Ectodermal cell (in vitro differentiated cells): ENCODE data around the gene CSNK1G1.

Experiments
- H3K27ac ChIP-seq: 2 replicates; pipeline ENCODE4 v1.7.0; 2013; ENCODE audit warnings: mild to moderate bottlenecking, low read depth, low read length; ENCODE audit not compliant: insufficient read depth, poor library complexity, severe bottlenecking
- H3K27me3 ChIP-seq: 2 replicates; pipeline ENCODE4 v1.7.0; 2013; ENCODE audit warnings: mild to moderate bottlenecking, low read length; ENCODE audit not compliant: insufficient read depth, control insufficient read depth, poor library complexity, severe bottlenecking
- H3K36me3 ChIP-seq: one replicate; pipeline ENCODE4 v1.7.0; 2013; ENCODE audit warnings: low read length; ENCODE audit not compliant: control insufficient read depth, insufficient read depth
- H3K4me1 ChIP-seq: one replicate; pipeline ENCODE4 v1.7.0; 2013; ENCODE audit warnings: low read length; ENCODE audit not compliant: control insufficient read depth, insufficient read depth
- H3K4me3 ChIP-seq: 2 replicates; pipeline ENCODE4 v1.7.0; 2013; ENCODE audit warnings: low read depth, low read length, control low read depth; ENCODE audit not compliant: insufficient read depth
- H3K9me3 ChIP-seq: 2 replicates; pipeline ENCODE4 v1.7.0; 2013; ENCODE audit warnings: mild to moderate bottlenecking, low read length, moderate library complexity; ENCODE audit not compliant: control insufficient read depth
- WGBS, 2 experiments: methylation state at CpG; one replicate each; pipeline ENCODE4 v1.1.7; 2013; ENCODE audit warnings: missing lambda C conversion rate in 2 of 2; 5-methylcytosine and 5-hydroxymethylcytosine counted together

Gene CSNK1G1

DNA sequence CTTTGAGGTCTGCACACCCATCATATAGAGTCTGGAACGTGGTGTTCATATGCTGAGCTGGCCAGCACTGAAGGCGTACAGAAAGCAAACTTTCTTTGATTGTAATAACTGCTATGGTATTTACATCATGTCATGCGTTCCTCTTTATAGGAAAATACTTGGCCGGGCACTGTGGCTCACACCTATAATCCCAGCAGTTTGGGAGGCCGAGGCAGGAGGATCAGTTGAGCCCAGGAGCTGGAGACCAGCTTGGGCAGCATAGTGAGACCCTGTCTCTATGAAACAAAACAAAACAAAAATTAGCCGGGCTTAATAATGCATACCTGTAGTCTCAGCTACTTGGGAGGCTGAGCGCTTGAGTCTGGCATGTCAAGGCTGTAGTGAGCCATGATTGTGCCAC, 207.8 kb downstream of the CSNK1G1 start:
- WGBS, 2 experiments = 91 to 96% methylated on average over 7 of the region's 7 CpGs
- peaks cover 4% of the 10 kb centered on the region for H3K4me1 ChIP-seq
- H3K9me3 ChIP-seq = no peaks in the 10 kb centered on the region
- peaks cover 3% of the 10 kb centered on the region for H3K36me3 ChIP-seq
- no peak overlapping the region for H3K4me3 ChIP-seq
- H3K27ac ChIP-seq = no peak overlapping the region
- peaks cover 36% of the 10 kb centered on the region for H3K27me3 ChIP-seq

- no peaks in the 10 kb centered on the region for H3K4me1 ChIP-seq
- H3K4me3 ChIP-seq = no peak overlapping the region
- H3K27me3 ChIP-seq = peaks cover 25% of the 10 kb centered on the region
- H3K36me3 ChIP-seq = peaks cover 3% of the 10 kb centered on the region
- no peak overlapping the region for H3K27ac ChIP-seq
- no peaks in the 10 kb centered on the region for H3K9me3 ChIP-seq
- WGBS, 2 experiments = 80% methylated on average over 26 of the region's 26 CpGs
Observed at GRCh38 chr15:64146885-64147681, 208.9 kb downstream of the CSNK1G1 start.

- WGBS, 2 experiments = 93 to 97% methylated on average over 1 of the region's 3 CpGs
- peaks cover 19% of the 10 kb centered on the region for H3K27me3 ChIP-seq
- H3K36me3 ChIP-seq = peaks cover 3% of the 10 kb centered on the region
Observed at GRCh38 chr15:64146520-64146884, 209.5 kb downstream of the CSNK1G1 start.

DNA sequence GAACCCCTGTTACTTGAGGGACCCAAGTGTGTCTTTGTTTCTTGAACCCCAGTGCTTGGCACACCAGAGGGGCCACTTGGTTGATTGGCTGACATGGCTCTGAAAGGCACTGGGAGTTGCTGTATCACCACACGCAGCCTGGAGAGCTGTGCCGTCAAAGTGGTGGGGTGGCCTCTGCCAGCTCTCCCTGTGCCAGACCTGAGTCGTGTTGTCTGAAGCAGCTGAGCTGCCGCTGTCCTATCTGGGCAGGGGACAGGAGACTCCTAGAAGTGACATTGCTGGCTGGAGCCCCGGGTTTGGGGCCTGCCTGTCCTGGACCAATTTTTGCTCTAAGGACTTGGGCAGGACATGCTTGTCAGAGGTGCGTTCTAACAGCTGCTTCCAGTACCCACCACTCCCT, 209.9 kb downstream of the CSNK1G1 start:
- H3K9me3 ChIP-seq = no peaks in the 10 kb centered on the region
- no peaks in the 10 kb centered on the region for H3K4me1 ChIP-seq
- 94% methylated on average over 6 of the region's 6 CpGs for WGBS, 2 experiments
- peaks cover 14% of the 10 kb centered on the region for H3K27me3 ChIP-seq
- H3K27ac ChIP-seq = no peak overlapping the region
- peaks cover 3% of the 10 kb centered on the region for H3K36me3 ChIP-seq
- no peak overlapping the region for H3K4me3 ChIP-seq

More at GRCh38 chr15:64146520-64146884, 209.5 kb downstream of the CSNK1G1 start:
- Histone ChIP-seq H3K9me3 (no peaks in the 10 kb centered on the region), H3K4me3 (no peak overlapping the region), H3K27ac (no peak overlapping the region), H3K4me1 (no peaks in the 10 kb centered on the region)

DNA sequence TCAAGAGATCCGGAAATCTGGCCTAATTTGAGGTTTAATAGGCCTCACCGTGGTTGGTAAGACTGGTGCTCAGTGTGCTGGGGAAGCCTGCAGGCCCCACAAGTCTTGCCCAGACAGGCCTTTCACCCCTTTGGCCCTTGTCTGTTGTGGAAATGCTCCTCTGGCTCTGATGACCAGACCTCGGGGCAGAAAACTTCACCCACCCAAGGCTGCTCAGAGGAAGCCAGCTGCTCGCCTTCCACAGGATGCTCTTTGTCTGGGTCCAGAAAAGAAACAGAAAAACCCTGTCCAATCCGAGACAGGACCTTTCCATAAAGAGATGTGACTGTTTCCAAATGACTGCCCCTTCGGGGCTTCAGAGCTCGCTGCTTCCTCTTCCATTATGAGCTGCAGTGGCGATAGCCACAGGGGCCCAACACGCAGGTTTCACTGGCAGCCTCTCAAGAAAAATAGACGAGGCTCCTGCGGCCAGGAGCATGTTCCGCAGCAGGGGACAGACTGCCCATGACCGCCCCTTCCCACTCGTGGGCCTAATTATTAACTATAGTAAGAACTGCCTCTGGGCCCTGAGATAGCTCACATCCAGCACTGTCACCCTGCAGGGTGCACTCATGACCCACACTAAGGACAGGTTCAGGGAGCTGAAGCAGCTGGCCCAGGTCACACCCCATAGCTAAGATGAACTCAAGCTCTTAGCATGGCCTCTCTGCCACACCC, 211.2 kb downstream of the CSNK1G1 start:
- Histone ChIP-seq H3K9me3 (no peaks in the 10 kb centered on the region), H3K27me3 (peaks cover 1% of the 10 kb centered on the region), H3K27ac (no peak overlapping the region), H3K4me3 (no peak overlapping the region), H3K36me3 (peaks cover 3% of the 10 kb centered on the region), H3K4me1 (no peaks in the 10 kb centered on the region)
- WGBS, 2 experiments = 90 to 91% methylated on average over 14 of the region's 14 CpGs

GRCh38 chr15:64144192-64144564, 211.8 kb downstream of the CSNK1G1 start:
- peaks cover 3% of the 10 kb centered on the region for H3K36me3 ChIP-seq
- H3K4me3 ChIP-seq = no peak overlapping the region

DNA sequence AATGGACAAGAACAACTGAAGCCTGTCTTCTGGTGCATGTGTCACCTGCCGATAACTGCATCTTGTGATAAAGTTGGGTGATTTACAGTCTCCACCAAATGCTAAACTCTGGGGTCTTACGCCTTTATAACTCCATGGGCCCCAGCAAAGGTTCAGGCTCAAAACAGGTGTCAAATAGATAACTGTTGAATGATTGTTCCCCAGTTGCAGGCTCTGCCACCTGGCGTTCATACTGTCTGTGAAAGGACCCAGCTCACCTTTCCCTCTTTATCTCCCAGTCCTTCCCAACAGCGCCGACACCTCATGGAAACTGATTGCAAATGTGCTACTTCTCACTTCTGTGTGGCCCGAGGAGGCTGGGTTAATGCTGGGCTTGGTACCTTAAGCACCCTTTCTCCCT, 212.7 kb downstream of the CSNK1G1 start:
- no peak overlapping the region for H3K4me3 ChIP-seq
- H3K27me3 ChIP-seq = no peaks in the 10 kb centered on the region
- 92 to 94% methylated on average over 6 of the region's 6 CpGs for WGBS, 2 experiments
- H3K9me3 ChIP-seq = no peaks in the 10 kb centered on the region
- no peaks in the 10 kb centered on the region for H3K4me1 ChIP-seq
- H3K36me3 ChIP-seq = peaks cover 5% of the 10 kb centered on the region
- H3K27ac ChIP-seq = no peak overlapping the region

More at GRCh38 chr15:64144192-64144564, 211.8 kb downstream of the CSNK1G1 start:
- WGBS, 2 experiments = 87 to 91% methylated on average over 8 of the region's 8 CpGs
- H3K27me3 ChIP-seq = no peaks in the 10 kb centered on the region
- no peaks in the 10 kb centered on the region for H3K4me1 ChIP-seq
- no peaks in the 10 kb centered on the region for H3K9me3 ChIP-seq
- no peak overlapping the region for H3K27ac ChIP-seq

DNA sequence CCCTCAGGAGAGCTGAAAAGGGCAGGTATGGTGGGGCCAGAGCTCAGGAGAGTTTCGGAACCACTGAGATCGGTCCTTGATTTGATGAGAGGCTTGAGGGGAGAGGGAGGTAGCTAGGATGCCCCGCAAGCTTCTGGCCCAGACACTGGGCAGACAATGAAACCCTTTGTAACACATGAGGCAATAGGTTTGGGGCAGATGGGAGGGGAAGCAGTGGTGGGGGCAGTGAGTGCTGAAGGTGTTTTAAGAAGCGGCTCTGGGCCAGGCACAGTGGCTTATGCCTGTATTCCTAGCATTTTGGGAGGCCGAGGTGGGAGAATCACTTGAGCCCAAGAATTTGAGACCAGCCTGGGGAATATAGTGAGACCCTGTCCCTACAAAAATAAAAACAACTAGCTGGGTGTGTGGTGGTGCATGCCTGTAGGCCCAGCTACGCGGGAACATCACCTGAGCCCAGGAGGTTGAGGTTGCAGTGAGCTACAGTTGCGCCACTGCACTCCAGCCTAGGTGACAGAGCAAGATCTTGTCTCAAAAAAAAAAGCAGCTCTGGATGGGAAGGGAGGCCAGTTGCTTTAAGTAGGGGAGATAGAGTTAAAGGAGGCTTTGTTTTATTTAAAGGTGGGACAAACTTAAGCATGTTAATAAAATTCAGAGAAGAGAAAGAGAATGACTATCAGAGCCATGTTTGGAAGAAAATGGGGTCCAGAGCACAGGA, 214.0 kb downstream of the CSNK1G1 start:
- Histone ChIP-seq H3K9me3 (no peaks in the 10 kb centered on the region), H3K27me3 (no peaks in the 10 kb centered on the region), H3K36me3 (peaks cover 16% of the 10 kb centered on the region), H3K4me1 (no peaks in the 10 kb centered on the region), H3K27ac (no peak overlapping the region), H3K4me3 (no peak overlapping the region)
- 96% methylated on average over 8 of the region's 8 CpGs for WGBS, 2 experiments

GRCh38 chr15:64138331-64138941, 217.5 kb downstream of the CSNK1G1 start:
- no peaks in the 10 kb centered on the region for H3K27me3 ChIP-seq
- no peak overlapping the region for H3K4me3 ChIP-seq
- WGBS, 2 experiments = 92 to 93% methylated on average over 4 of the region's 4 CpGs
- no peaks in the 10 kb centered on the region for H3K4me1 ChIP-seq
- no peak overlapping the region for H3K27ac ChIP-seq
- no peaks in the 10 kb centered on the region for H3K9me3 ChIP-seq
- peaks cover 27% of the 10 kb centered on the region for H3K36me3 ChIP-seq
